ENCODE results near the gene RBMS3.

Gene RBMS3

DNA sequence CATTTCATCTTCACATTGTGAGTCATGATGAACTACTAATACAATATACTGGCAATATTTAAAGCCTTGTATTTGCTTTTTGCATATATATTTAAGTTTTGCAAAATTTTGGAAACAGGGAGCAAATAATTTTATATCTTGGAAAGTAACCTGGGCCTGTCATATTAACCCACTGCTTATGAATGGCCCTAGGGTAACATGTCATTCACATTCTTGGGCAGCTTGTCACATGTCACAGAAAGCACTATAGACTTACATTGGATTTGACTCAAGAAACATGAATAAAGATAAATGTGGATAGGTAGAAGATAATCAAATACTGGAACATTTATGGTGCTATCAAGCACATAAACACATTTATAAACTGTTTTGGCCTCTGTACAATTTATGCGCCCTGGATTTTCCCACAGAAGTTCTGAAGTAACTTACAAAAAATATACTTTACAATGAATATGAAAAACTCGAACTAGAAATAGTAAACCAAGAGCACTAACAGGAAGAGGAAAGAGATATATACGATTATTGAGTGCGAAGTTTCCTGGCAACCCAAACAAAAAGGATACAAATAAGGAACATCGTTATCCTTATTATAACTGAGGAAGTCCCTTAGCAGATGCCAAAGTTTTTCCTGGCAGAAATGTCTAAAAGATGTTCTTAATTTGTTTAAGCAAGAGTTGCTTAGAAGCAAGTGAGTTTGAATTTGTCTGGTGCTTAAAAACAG, 257.2 kb downstream of the RBMS3 start:
- DNase-seq, result no peak

DNA sequence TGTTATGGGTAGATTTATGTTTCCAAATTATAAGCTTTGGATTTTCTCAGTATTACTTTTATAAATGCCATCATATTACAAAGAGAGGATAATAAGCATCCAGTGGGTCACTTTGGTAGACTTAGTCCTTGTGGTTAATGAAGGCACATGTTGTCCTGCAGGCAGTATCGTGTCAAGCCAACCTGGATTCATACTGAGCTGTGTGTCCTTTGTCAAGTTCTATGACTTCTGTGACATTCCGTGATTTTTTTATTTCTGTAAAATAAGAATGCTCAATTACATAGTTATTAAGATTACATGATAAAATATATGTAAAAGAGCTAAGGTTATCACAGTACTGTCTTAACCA, 257.7 kb downstream of the RBMS3 start:
- no peak for DNase-seq

DNA sequence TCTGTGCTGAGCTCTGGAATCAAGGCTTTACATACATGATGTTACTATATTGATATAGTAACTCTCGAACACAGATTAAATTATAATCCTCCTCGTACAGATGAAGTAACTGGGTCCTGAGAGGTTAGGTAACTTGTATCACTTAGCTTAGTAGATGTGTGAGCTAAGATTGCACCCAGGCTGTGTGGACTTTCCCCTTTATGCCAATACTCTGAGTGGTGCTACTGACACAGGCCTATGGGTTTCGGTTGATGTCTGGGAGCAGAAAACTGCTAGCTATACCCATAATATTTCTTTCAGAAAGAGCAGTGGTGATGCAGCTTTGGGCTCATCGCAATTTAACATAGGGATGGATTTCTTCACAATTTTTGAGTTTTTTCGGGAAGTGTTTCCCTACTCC, 259.7 kb downstream of the RBMS3 start:
- no peak for DNase-seq

DNA sequence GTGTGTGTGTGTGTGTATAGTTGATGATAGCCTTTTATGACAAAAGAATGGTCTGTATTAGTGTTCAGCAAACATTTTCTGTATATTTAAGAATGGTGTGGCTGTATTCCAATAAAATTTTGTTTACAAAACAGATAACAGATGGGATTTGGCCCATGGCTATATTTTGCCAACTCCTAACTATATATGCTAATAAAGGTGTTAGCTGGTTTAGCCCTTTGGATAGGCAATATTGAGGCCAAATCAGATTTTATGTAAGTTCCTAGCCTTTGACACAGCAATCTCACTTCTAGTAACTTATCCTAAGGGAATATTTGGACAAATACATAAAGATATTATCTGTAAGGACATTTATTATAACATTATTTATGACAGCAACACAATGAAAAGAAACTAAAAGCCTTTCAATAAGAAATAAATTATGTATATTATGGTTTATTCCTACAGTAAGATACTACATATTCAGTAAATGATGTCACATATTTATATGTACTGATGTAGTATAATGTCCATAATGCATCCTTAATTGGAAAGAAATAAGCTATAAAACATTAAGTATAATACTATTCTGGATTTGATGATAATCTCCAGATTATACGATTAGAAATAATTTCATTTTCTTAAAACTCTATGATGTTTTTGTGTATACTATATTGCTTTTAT, 264.0 kb downstream of the RBMS3 start:
- no peak for DNase-seq

DNA sequence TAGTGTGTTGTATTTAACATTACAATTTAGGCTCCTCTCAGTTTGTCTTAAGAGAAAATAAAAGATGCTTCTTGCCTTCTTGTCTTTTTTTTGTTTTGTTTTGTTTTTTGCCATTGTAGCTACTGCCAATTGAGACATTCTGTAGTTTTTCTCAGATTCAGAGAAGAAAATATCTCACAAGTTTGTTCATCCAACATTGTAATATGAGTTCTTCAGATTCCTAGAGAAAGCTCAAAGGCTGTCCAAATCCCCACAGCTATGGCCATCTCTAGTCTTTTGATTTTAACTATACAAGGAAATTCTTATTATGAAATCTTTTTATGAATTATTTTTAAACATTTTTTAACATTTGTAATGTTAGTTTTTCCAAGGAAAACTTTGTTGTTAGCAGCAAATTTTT, 264.7 kb downstream of the RBMS3 start:
- DNase-seq, result no peak

DNA sequence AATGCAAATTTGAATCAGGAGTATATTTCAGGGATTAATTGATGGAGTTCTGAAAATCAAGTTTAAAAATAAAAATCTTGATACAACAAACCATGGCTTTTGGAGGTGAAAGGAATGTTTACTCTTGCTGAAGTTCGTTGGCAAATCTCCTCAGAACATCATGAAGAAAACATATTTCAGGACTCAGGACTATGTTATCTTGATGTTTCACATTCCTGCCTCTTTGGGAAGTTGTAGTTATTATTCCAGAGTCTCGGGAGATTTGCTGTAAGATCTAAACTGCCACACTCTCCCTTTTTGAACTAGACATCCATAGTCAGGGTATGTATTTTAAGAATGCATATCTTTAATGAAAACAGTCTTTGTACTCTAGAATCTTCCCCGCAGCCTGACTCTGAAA, 271.2 kb downstream of the RBMS3 start:
- DNase-seq, result no peak

DNA sequence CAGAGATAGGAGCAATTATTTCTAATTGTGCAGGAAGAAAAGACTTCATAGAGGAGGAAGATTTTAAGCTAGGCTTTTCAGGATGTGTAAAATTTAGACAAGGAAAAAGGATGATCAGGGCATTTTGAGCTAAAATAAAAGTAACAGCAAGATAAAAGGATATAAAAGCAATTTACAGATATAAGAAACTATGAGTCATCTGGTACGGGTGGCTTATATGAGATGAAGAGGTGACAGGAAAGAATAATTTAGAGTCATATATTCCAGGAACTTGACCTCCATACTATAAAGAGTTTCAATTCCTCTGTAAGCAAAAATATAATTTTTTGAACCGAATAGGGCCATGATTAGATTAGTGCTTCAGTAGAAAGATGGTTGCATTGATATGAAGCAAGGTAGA, 273.7 kb downstream of the RBMS3 start:
- no peak for DNase-seq

DNA sequence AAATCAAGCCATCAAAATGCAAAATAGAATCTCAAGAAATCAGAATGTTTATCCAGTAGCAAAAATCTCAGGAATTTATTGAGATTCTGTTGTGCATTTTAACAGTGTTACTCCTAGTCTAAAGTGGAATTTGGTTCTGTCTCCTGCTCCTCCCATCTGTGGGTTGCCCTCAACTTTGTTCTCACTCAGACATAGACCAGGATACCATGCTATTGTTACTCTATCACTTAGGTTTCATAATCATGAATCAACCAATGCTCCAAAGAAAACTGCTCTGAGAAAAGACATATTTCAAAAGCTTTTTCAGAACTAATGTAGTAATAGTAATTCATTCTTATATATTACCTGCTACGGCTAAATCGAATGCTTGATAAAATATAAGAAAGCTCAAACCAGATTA, 274.7 kb downstream of the RBMS3 start:
- no peak for DNase-seq

DNA sequence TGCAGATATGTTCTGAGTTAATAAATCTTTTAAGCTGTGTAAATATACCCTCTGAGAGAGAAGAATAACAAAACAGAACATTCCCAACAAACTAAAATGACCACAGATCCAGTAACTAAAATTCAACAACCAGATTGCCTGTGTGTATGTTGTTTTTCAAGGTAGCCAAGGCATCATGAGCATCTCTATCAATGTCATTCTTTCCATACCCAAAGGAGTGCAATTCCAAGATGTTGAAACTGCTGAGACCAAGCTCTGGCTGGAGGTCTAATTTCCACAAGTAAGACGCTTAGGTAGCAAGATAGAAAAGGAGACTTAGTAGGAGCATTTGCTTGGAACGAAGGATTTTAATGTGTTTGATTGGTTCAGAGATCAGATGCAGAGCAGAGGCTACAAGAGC, 276.3 kb downstream of the RBMS3 start:
- DNase-seq, result no peak

DNA sequence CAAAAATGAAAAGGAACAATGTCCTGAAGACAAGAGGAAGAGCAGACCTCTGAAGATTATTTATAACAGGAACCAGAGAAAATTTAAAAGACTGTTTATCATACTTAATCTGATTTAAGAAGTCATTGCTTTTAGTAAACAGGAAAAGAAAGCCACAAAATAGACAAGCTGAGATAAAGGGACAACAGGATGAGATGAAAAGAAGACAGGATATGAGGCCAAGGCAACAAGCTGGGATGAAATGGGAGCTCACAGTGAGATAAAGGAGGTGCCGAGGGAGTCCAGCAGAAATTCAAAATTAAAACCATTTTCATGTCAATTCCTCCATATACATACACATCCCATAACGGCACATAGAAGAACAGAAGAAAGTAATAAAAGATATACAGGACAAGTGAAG, 277.0 kb downstream of the RBMS3 start:
- DNase-seq, result no peak

DNA sequence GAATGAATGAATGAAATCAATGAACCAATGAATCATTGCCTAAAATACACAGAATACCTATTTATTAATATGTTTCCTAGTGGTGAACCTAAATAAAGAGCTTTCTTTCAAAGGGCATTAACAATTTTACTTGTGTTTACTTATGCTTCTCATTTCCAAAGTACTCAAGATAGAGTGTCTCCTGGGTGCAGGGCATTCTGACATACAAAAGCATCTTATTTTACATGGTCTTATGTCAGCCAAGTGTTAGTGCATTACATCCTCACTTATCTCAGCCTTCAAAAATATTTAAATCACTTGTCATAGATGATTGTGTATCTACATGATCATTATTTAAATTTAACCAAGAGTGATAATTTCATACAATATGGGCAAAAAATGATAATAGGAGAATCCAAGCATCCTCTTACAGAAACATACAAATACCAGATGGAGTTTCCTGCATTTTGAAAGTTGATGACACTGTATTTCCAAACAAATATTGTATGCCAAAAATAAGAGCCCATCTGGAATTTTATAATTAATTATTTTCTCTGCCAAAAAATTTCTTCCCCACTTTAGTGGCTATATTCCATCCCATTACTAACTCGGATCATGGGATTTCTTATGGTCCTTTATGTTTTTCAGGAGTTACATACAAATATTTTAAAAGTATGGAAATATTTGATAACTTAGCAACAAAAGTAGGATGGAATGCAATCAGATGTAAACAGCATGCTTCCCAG, 279.0 kb downstream of the RBMS3 start:
- peak; percentile 53 for DNase-seq

DNA sequence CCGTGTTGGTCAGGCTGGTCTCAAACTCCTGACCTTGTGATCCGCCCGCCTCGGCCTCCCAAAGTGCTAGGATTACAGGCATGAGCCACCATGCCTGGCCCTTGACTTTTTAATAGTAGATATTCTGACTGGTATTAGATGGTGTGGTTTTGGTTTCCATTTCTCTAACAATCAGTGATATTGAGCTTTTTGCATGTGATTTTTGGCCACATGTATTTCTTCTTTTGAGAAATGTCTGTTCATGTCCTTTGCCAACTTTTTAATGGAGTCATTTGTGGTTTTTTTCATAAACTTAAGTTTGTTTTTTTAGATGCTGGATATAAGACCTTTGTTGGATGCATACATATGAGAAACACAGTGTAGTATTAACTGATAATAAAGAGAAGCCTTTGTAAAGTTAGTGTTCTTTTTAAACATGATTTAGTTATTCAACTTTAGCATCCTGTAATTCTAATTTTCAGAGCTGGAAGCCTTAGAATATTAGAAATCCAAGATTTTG, 280.8 kb downstream of the RBMS3 start:
- no peak for DNase-seq

DNA sequence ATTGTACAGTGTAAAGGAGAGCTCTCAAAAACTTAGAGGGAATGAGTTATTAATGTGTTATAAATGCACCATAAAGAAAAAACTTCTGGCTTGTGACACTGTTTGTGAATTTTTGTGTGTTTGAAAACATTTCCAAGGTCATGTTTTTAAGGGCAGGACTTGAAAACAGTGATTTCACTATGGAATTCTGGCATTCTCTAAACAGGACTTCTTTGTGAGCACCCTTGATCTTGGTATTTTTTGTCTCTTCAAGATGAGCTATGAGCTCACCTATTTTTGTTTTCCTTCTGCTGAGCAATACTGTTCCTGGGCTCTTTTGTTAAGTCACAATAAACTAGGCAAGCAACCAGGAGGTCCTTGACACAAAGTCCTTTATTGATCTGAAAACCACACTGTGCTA, 284.4 kb downstream of the RBMS3 start:
- no peak for DNase-seq

DNA sequence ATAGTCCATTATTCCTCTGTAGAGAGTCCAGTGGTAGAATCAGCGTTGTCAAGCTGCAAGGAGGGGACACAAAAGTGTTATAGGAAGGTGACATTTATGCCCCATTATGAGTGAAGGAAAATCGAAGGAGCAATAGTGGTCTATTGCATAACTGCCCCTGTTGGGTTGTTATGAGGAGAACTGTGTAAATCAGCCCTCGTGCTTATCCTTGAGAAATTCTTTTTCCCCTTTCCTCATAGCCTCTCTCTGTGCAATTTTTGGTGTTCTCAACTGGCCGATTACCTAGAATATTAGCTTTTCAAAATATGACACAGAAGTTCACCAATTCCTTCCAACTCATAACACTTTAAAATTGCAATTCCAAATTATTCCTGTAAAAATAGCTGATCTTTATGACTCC, 286.6 kb downstream of the RBMS3 start:
- no peak for DNase-seq

DNA sequence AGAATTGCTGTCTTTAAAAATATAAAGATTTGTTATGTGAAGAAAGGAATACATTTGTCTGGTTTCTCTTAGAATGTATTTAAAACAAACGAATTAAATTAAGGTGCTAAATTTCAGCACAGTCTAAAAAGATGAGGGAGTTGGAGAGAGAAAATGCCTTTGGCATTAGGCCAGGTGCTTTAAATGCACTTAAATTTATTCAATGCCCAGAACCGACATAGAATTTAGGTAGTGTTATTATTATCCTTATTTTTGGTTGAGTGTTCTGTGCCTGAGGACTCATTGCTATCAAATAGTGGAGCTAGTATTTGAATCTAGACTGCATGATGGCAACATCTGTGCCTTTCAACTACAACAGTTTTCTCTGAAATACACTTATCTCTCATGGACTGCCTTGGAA, 287.5 kb downstream of the RBMS3 start:
- DNase-seq, result no peak

DNA sequence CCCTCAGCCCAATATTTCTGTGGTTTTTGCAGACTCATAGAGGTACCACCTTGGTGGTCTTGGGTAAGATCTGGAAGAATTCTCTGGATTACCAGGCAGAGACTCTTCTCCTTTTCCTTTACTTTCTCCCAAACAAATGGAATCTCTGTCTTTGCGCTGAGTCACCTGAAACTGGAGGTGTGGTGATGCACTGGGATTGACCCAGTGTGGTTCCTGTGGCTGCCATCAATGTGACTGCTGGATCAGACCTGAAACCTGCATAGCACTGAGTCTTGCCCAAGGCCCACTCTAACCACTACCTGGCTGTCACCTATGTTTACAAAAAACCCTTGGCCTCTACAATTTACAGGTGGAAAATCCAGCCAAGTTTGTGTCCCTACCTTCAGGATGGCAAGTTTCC, 295.3 kb downstream of the RBMS3 start:
- DNase-seq, result no peak

DNA sequence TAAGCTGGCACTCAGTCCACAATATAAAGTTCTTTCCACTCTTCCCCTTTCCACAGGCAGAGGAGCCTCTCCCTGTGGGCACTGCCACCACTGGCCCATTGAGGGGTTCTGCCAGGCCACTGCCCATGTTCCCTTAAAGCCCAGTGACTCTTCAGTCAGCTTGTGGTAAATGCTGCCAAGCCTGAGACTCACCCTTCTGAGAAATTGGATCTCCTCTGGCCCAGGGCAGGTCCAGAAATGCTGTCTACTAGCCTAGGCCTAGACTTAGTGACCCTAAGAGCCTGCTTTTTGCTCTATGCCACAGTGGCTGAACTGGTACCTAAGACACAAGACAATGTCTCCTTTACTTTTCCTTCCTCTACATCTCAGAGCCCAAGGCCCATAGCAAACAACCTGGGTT, 295.8 kb downstream of the RBMS3 start:
- DNase-seq, result no peak

DNA sequence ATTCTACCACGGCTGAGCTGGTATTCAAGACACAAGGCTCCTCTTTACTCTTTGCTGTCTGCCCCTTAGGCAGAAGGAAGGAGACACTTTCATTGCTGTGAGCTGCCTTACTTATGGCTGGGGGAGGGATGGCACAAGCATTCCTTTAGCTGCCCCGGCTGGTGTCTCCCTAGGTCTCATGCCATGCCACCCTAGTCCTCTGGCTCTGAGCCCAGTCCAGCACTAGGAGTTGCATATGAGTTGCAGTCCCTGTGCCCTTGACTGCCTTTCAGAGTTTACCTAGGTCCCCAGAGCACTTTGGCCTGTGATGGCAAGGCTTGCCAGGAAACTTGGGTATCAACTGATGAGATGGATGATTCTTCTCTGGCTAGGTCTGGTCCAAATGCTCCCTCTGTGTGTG, 296.4 kb downstream of the RBMS3 start:
- no peak for DNase-seq

DNA sequence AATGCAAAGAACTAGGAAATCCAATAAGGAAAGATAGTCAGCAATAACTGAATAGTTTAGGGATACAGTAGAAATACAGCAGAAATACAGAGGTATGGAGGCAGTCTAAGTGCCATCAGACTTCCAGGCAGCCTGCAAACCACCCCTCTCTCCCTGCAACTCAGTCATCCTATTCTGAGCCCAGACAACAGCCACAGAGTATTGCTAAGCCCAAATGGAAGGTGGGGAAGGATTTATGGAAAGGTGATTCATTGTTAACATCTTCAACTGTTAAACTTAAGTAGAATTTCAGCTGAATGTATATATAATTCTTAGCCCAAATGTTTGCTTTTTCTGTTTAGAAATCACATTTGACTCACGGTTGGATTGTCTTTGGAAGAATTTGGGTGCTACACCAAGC, 300.4 kb downstream of the RBMS3 start:
- no peak for DNase-seq

DNA sequence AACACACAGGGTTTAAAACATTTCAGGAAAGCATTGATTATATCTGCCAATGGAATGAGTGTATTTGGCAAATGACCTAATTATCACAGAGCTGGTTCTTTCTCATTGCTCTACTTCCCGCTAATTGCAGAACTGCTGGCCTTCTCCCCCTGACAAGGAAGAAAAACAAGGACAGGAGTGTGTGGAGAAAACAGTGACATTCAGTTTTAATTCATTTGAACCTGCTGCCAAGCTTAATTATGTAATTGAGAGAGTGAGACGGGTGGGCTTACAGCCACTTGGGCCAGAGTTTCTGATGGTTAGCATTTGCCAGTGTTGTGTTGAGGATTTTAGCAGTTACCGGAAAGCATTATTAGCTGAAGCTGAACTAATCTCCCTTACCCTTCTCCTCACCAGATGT, 301.4 kb downstream of the RBMS3 start:
- DNase-seq, result no peak

DNA sequence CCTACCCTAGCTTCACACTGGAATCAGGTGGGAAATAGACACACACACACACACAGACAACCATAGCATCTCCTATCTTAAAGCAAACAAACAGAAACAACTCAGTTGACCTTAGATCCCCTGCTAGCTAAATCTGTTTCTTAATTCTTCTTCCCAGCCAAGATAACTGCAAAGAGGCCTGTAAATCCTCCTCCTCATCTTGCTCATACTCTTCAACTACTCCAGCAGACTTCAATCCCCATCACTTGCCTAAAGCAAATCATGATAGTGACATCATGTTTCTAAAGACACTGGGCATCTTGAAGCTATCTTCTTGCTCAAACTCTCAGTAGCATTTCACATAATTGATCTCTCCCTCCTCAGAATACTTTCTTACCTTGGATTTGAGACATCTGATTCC, 303.0 kb downstream of the RBMS3 start:
- no peak for DNase-seq

DNA sequence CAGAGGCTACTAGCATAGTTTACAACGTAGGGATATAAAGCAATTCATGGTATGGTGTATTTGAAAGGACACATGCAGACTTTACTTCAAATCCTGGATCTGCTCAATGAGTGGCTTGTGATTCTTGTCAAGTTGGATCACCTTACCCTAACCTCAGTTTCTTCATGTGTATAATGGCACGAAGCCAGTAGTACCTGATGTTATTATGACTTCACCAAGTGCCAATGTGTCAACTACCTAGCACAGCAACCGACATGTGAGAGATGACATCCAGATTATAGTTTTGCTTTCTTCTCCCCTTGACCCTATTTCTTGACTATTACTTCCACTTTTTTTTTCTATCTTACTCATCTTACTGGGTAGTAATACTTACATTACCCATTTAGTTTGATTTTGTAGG, 304.5 kb downstream of the RBMS3 start:
- no peak for DNase-seq

DNA sequence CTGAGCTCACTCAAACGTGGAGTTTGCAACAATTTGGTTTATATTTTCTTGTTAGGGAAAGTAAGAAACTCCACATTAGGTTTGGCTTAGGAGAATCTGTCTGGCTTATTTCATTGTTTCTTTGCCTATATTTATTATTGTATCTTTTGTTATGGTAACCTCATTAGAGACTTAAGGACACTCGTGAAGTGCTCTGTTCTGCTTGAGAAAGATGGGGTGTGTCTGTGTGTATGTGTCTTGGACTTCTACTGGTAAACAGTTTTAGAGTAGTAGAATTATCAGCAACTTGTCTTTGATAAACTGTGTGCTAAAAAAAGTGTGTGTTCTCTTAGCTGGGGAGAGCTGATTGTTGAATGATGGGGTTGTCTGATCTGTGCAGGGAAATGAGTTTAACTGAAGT, 306.5 kb downstream of the RBMS3 start:
- no peak for DNase-seq

DNA sequence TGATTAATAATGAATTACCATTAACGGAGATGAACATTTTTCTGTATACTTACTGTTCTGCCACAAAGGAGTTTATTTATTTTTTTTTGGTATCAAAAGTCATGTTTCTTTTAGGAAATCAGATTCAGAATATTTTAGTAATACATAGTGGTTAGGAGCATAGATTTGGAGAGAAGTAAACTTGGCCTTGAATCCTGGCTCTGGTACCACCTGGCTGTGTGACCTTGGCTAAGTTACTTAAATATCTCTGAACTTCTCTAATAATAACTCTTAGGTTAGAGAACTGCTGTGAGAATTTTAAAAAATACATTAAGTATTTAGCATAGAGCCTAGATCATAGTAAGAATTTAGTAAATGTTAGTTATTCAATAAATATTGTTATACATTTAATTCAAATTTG, 309.1 kb downstream of the RBMS3 start:
- DNase-seq, result no peak

Data from NCI-H1694 treated with DMSO at 0.1 percent for 48 hours (cell line).